GM23338 (cell line): ENCODE data around the gene PPP4C.

Experiments used
- CREB1 ChIP-seq: fragments of 250-450 bp; sonication (Bioruptor Pico); IDR thresholded peaks from 2 replicates; pipeline ENCODE4 v1.5.0; 2020; ENCODE audit warnings: low read depth, mild to moderate bottlenecking, moderate library complexity
- CTCF ChIP-seq, 2 experiments: fragments of 200-600 bp in 1 of 2; sonication (generic) in 1 of 2; conservative IDR thresholded peaks; 2 replicates each; pipeline versions ENCODE4 v1.5.1 to v1.6.1; 2016 to 2017; ENCODE audit warnings: antibody characterized with exemption in 2 of 2, low read depth in 2 of 2, mild to moderate bottlenecking in 2 of 2, moderate library complexity in 1 of 2
- ETS1 ChIP-seq: IDR thresholded peaks from 2 replicates; pipeline ENCODE4 v1.6.1; 2016; ENCODE audit warnings: antibody characterized with exemption
- EZH2 ChIP-seq: fragments of 200-600 bp; sonication (generic); IDR thresholded peaks from one replicate; pipeline ENCODE4 v1.8.0; 2017; ENCODE audit warnings: antibody characterized with exemption, mild to moderate bottlenecking, low read depth; ENCODE audit not compliant: unreplicated experiment
- EZH2phosphoT487 ChIP-seq: fragments of 200-600 bp; sonication (generic); IDR thresholded peaks from one replicate; pipeline ENCODE4 v1.8.1; 2018; ENCODE audit warnings: antibody characterized with exemption; ENCODE audit not compliant: unreplicated experiment
- JUNB ChIP-seq: IDR thresholded peaks from one replicate; pipeline ENCODE4 v1.6.1; 2016; ENCODE audit warnings: antibody characterized with exemption; ENCODE audit not compliant: unreplicated experiment
- NANOG ChIP-seq: IDR thresholded peaks from 2 replicates; pipeline ENCODE4 v1.6.1; 2016; ENCODE audit warnings: antibody characterized with exemption, borderline replicate concordance
- POLR2AphosphoS5 ChIP-seq: IDR thresholded peaks from 2 replicates; pipeline ENCODE4 v1.6.1; 2016; ENCODE audit warnings: antibody characterized with exemption, low read depth
- REST ChIP-seq: IDR thresholded peaks from one replicate; pipeline ENCODE4 v1.6.1; 2018; ENCODE audit warnings: antibody characterized with exemption; ENCODE audit not compliant: unreplicated experiment
- ZNF114 ChIP-seq: fragments of 250-450 bp; sonication (Bioruptor Pico); IDR thresholded peaks from 2 replicates; pipeline ENCODE4 v1.5.0; 2020; ENCODE audit warnings: mild to moderate bottlenecking, moderate library complexity
- ZNF331 ChIP-seq: fragments of 250-450 bp; sonication (Bioruptor Pico); IDR thresholded peaks from 2 replicates; pipeline ENCODE4 v1.5.0; 2020; ENCODE audit warnings: low read depth, mild to moderate bottlenecking, moderate library complexity
- ZNF462 ChIP-seq: fragments of 250-450 bp; sonication (Bioruptor Pico); IDR thresholded peaks from 2 replicates; pipeline ENCODE4 v1.5.0; 2020; ENCODE audit warnings: mild to moderate bottlenecking, moderate library complexity

- TF ChIP-seq POLR2AphosphoS5 (no peak), CTCF (conservative IDR thresholded peaks at IDR 0.05; ENCODE audit: low read depth in 2 of 2) (peak; percentile 52 to 90), EZH2 (no peak), JUNB (no peak), CREB1 (no peak), ZNF331 (CRISPR knock-in tag) (no peak), REST (no peak), EZH2phosphoT487 (no peak), NANOG (no peak), ETS1 (no peak), ZNF114 (no peak), ZNF462 (CRISPR knock-in tag) (no peak)
These were observed 36.6 kb downstream of the PPP4C start for GRCh38 chr16:30112197-30113030.
